OCI-LY3 (cell line): Measurements from ENCODE around the gene CCDC78.

Source experiments
- H2AFZ ChIP-seq: fragments of 200-600, 300-600 bp; shearing (Covaris generic); 2 replicates; pipeline ENCODE4 v1.6.0; 2014; ENCODE audit warnings: antibody characterized with exemption, low read depth, low read length
- H3K27ac ChIP-seq: fragments of 200-600, 300-600 bp; sonication (generic); 2 replicates; pipeline ENCODE4 v1.5.1; 2014; ENCODE audit warnings: mild to moderate bottlenecking, low read length, moderate library complexity, mixed read lengths
- H3K27me3 ChIP-seq: fragments of 200-600, 300-600 bp; sonication (generic); 2 replicates; pipeline ENCODE4 v1.6.1; 2014; ENCODE audit warnings: low read depth, low read length, mixed read lengths
- H3K36me3 ChIP-seq: fragments of 200-600, 300-600 bp; sonication (generic); replicated peaks from 2 replicates; pipeline ENCODE3; 2014; ENCODE audit warnings: low read depth, low read length, mixed read lengths
- H3K4me1 ChIP-seq: fragments of 300-600, 200-600 bp; sonication (generic); 2 replicates; pipeline ENCODE4 v1.6.1; 2014; ENCODE audit warnings: low read length, mixed read lengths
- H3K4me2 ChIP-seq: fragments of 200-600, 300-600 bp; sonication (generic); 2 replicates; pipeline ENCODE4 v1.6.1; 2014; ENCODE audit warnings: low read length, mixed read lengths
- H3K4me3 ChIP-seq: fragments of 300-600, 200-600 bp; sonication (generic); 2 replicates; pipeline ENCODE4 v1.5.1; 2014; ENCODE audit warnings: antibody characterized with exemption, mild to moderate bottlenecking, low read length, moderate library complexity
- H3K79me2 ChIP-seq: fragments of 300-600, 200-600 bp; shearing (Covaris generic); 2 replicates; pipeline ENCODE4 v1.6.1; 2014; ENCODE audit warnings: mild to moderate bottlenecking, low read length, mixed read lengths
- H3K9ac ChIP-seq: fragments of 300-600, 200-600 bp; shearing (Covaris generic); 2 replicates; pipeline ENCODE4 v1.6.0; 2014; ENCODE audit warnings: mild to moderate bottlenecking, low read length, moderate library complexity
- H3K9me3 ChIP-seq: fragments of 200-600, 300-600 bp; shearing (Covaris generic); 2 replicates; pipeline ENCODE4 v1.6.1; 2014; ENCODE audit warnings: low read length, mixed read lengths; ENCODE audit not compliant: insufficient read depth
- H4K20me1 ChIP-seq: fragments of 200-600, 300-600 bp; sonication (generic); 2 replicates; pipeline ENCODE4 v1.6.1; 2016; ENCODE audit warnings: low read length, mixed read lengths; ENCODE audit not compliant: insufficient read depth
- EZH2phosphoT487 ChIP-seq: fragments of 200-600 bp; shearing (Covaris generic); IDR thresholded peaks from 2 replicates; pipeline ENCODE4 v1.6.1; 2018; ENCODE audit warnings: antibody characterized with exemption, mixed run types, low read depth
- TF ChIP-seq, protein P1 (sequence below): fragments of 200-600, 300-600 bp; sonication (generic); IDR thresholded peaks from 2 replicates; pipeline ENCODE4 v1.5.1; 2014; ENCODE audit warnings: antibody characterized with exemption, low read length, low read depth

The CCDC78 gene

GRCh38 chr16:684071-684794 is 42.0 kb downstream of the CCDC78 start, which contains the start of gene JMJD8:
Gene JMJD8 (minus strand): TSS chr16:684334. CDS start chr16:684319, 15 bp downstream.
- Histone ChIP-seq H3K27me3 (no peaks in the 10 kb centered on the region), H4K20me1 (0 out of 2 replicates have a peak, but pooled peaks cover 4% of the 10 kb centered on the region), H3K9me3 (no peaks in the 10 kb centered on the region), H3K4me2 (peak within 1 kb of the TSS; percentile 89), H3K9ac (peak within 1 kb of the TSS; percentile 59), H3K4me3 (peak within 1 kb of the TSS; percentile 84), H2AFZ (no peak within 1 kb of the TSS), H3K36me3 (peaks cover 24% of the 10 kb centered on the region), H3K4me1 (peaks cover 20% of the 10 kb centered on the region), H3K79me2 (peaks cover 44% of the 10 kb centered on the region), H3K27ac (peak within 1 kb of the TSS; percentile 35)
- TF ChIP-seq EZH2phosphoT487 = no peak
- TF ChIP-seq, protein P1, sequence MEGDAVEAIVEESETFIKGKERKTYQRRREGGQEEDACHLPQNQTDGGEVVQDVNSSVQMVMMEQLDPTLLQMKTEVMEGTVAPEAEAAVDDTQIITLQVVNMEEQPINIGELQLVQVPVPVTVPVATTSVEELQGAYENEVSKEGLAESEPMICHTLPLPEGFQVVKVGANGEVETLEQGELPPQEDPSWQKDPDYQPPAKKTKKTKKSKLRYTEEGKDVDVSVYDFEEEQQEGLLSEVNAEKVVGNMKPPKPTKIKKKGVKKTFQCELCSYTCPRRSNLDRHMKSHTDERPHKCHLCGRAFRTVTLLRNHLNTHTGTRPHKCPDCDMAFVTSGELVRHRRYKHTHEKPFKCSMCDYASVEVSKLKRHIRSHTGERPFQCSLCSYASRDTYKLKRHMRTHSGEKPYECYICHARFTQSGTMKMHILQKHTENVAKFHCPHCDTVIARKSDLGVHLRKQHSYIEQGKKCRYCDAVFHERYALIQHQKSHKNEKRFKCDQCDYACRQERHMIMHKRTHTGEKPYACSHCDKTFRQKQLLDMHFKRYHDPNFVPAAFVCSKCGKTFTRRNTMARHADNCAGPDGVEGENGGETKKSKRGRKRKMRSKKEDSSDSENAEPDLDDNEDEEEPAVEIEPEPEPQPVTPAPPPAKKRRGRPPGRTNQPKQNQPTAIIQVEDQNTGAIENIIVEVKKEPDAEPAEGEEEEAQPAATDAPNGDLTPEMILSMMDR = no peak

DNA sequence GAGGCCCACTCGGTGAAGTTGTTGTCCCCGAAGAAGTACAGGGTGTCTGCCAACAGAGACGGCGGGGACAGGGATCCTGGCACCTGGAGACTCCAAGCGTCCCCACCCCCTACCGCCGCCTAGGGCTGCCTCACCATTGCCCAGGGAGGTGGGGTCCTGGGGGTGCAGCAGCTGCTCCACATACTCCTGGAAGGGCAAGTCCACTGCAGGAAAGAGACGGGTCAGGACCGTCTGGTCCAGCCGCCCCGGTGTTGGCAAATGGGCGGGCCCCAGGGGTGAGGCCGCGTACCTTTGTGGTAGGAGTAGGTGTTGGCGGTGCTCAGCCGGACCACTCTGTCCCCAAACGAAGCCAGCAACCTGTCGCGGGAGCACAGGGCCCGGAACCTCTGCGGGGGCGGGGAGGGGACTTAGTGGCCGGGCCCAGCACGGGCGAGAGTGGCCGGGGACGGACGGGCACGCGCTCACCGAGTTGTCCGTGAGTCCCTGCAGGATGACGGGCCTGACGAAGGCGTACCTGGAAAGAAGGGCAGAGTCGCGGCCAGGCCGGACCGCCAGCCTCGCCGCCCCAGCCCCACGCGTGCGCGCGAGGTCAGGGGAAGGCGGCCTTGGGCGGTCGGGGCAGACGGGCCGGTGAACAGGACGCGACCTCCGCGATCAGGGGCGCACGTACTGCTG is 42.7 kb downstream of the CCDC78 start:
- no peaks in the 10 kb centered on the region for H3K9me3 ChIP-seq
- H3K27me3 ChIP-seq = no peaks in the 10 kb centered on the region
- H3K4me2 ChIP-seq = peak overlapping the region; percentile 89
- TF ChIP-seq, protein P1 = no peak
- TF ChIP-seq EZH2phosphoT487 = no peak
- peak overlapping the region; percentile 35; the same call in 1 of the 2 replicates for H3K27ac ChIP-seq
- peak overlapping the region; percentile 59 for H3K9ac ChIP-seq
- H4K20me1 ChIP-seq = 0 out of 2 replicates have a peak, but pooled peaks cover 4% of the 10 kb centered on the region
- peaks cover 16% of the 10 kb centered on the region for H3K4me1 ChIP-seq
- H3K79me2 ChIP-seq = peaks cover 37% of the 10 kb centered on the region
- H2AFZ ChIP-seq = no peak overlapping the region
- peak overlapping the region; percentile 84 for H3K4me3 ChIP-seq
- peaks cover 24% of the 10 kb centered on the region for H3K36me3 ChIP-seq

DNA sequence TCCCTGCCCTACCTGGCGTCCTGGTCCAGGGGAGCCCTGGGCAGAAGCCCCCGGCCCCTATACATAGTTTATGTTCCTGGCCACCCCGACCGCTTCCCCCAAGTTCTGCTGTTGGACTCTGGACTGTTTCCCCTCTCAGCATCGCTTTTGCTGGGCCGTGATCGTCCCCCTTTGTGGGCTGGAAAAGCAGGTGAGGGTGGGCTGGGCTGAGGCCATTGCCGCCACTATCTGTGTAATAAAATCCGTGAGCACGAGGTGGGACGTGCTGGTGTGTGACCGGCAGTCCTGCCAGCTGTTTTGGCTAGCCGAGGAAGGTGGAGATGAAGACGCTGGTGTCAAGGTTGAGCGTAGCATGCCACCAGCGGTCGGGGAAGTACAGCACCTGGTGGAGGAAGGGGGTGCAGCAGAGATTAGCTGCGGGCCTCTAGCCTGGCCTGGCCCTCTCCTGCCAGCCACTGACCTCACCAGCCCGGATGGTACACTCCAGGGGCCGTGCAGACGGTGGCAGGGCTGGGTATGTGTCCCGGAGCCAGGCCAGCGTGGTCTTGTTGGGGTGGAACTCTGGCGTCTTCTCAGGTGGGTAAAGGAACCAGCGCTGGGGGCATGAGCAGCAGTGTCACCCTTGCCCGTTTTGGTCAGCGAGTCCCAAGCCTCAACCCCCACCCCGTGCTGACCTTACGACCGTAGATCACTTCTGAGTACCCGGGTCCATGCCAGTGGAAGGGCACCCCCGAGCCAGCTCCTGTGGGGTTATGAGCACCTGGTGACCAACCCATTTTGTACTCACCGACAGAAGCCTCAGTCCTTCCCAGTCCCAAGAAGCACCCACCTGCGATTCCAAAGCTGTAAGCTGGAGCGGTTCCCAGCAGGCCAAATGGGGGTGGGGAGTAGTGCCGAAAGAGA is 43.5 kb downstream of the CCDC78 start:
- Histone ChIP-seq H3K36me3 (peaks cover 24% of the 10 kb centered on the region), H3K9ac (no peak overlapping the region), H3K27me3 (no peaks in the 10 kb centered on the region)

More for the DNA sequence above, 43.5 kb downstream of the CCDC78 start:
- 0 out of 2 replicates have a peak, but pooled peaks cover 4% of the 10 kb centered on the region for H4K20me1 ChIP-seq
- H3K9me3 ChIP-seq = no peaks in the 10 kb centered on the region
- no peak overlapping the region for H3K27ac ChIP-seq
- peaks cover 37% of the 10 kb centered on the region for H3K79me2 ChIP-seq
- H3K4me3 ChIP-seq = peak overlapping the region; percentile 84
- peaks cover 16% of the 10 kb centered on the region for H3K4me1 ChIP-seq
- peak overlapping the region; percentile 89 for H3K4me2 ChIP-seq
- H2AFZ ChIP-seq = no peak overlapping the region
- TF ChIP-seq, protein P1 = no peak
- TF ChIP-seq EZH2phosphoT487 = no peak
